Muscle layer of duodenum (tissue), 2 donors: ENCODE results near the gene PRKCQ.

ENCODE experiments used
- H3K27ac ChIP-seq: one replicate; pipeline ENCODE4 v1.7.0; 2013; ENCODE audit warnings: mild to moderate bottlenecking, low read length
- H3K27me3 ChIP-seq: one replicate; pipeline ENCODE4 v1.7.0; 2013; ENCODE audit warnings: low read depth, mild to moderate bottlenecking, control low read depth, low read length
- H3K36me3 ChIP-seq, 2 donors: one replicate each; pipeline ENCODE4 v1.7.0; 2013; ENCODE audit warnings: low read length in 2 of 2, control low read depth in 1 of 2, mild to moderate bottlenecking in 1 of 2; ENCODE audit not compliant: insufficient read depth in 2 of 2, control insufficient read depth in 1 of 2
- H3K4me1 ChIP-seq, 2 donors: one replicate each; pipeline ENCODE4 v1.7.0; 2013; ENCODE audit warnings: low read length in 2 of 2, mild to moderate bottlenecking in 2 of 2, control low read depth in 1 of 2, moderate library complexity in 1 of 2; ENCODE audit not compliant: insufficient read depth in 2 of 2, control insufficient read depth in 1 of 2
- H3K4me3 ChIP-seq, 2 donors: one replicate each; pipeline ENCODE4 v1.7.0; 2013; ENCODE audit warnings: low read length in 2 of 2, low read depth in 1 of 2, mild to moderate bottlenecking in 1 of 2
- H3K9me3 ChIP-seq, 2 donors: one replicate each; pipeline ENCODE4 v1.7.0; 2013; ENCODE audit warnings: low read length in 2 of 2, control low read depth in 1 of 2, mild to moderate bottlenecking in 1 of 2; ENCODE audit not compliant: control insufficient read depth in 1 of 2
- donor health status: healthy.

Gene PRKCQ

DNA sequence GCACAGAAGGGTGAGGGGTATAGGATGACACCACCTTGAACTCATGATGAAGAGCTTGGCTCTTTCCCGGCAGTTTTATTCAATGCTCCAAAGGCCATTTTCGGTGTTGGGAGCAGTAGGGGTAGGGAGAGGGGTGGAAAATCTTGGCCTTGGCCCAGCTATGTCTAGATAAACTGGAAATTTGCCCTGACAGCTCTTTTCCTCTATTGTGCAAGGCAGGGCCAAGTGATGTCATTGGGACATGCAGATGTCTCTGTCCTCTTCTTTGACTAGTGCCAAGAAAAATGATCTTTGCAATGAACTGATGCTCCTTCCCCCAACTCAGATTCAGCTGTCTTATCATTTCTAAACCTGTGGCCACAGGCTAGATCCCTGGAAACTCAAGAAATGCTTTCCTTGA is 27.7 kb upstream of the PRKCQ start:
- Histone ChIP-seq H3K27me3 (no peaks in the 10 kb centered on the region), H3K9me3 (no peaks in the 10 kb centered on the region), H3K4me1 (no peaks in the 10 kb centered on the region), H3K36me3 (no peaks in the 10 kb centered on the region), H3K4me3 (no peak overlapping the region), H3K27ac (no peak overlapping the region)

DNA sequence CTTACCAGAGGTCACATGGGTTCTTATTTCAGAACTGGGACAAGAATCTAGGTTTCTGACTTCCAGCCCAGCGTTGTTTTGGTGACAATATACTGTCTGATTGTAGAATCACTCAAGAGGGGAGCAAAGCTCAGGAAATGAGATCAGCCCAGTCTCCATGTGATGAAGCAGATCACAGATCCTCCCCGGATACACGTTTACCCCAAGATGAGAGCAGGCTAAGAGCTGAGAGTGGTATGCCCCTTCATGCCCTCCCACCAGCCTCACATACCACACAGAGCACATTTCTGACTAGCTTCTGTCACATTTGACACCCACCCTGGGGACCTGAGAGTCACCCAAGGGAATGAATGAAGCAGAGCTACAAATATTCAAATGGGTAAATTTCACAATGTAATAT is 27.1 kb upstream of the PRKCQ start:
- Histone ChIP-seq H3K27me3 (no peaks in the 10 kb centered on the region), H3K36me3 (no peaks in the 10 kb centered on the region), H3K4me3 (no peak overlapping the region), H3K4me1 (no peaks in the 10 kb centered on the region), H3K27ac (no peak overlapping the region), H3K9me3 (no peaks in the 10 kb centered on the region)

DNA sequence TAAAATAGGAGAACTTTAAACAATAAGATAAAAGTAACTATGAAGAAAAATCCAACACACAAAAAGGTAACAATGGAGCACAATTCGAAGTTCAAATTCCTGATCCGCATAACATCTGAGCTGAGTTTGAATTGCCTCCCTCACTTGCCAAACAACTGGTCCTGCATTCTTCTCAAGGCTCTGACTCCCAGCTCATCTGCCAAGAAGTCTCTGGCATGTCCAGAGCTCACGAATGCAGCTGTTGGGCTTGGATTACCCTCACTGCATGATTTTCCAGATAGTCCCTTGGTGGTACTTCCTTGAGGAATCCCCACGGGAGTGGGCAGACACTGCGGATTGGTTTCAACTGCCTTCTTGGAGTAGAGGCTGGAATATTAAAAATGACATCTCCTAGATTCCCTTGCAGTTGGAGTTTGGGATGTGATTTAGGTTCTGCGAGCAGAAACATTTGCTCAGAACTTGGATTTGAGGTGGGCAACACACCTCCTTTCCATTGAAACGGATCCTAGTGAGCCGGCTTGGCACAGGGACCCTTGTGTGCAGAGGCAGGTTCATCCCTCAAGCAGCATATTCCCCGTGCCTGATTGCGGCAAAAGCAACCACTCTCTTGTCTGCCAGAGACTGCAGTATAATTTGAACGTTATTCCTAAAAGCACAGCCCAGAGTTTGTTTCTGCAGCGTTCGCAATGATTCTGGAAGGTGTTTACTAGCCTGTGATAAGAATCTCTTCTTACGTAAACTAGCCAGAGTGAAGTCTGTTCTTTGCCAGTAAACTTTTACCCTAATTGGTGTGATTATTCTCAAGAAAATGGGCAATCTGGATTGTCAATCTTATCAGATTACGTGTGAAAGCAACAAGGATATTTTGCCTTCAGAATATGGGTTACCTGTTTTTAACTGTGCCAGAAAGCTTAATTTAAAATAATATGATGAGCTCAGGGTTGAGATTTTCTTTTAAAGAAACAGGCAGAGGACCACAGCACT is 23.4 kb upstream of the PRKCQ start:
- Histone ChIP-seq H3K4me1 (no peaks in the 10 kb centered on the region), H3K36me3 (no peaks in the 10 kb centered on the region), H3K27ac (no peak overlapping the region), H3K9me3 (no peaks in the 10 kb centered on the region), H3K4me3 (no peak overlapping the region), H3K27me3 (no peaks in the 10 kb centered on the region)

GRCh38 chr10:6602700-6603084 is 22.6 kb upstream of the PRKCQ start:
- Histone ChIP-seq H3K9me3 (no peaks in the 10 kb centered on the region), H3K36me3 (no peaks in the 10 kb centered on the region), H3K4me3 (no peak overlapping the region), H3K27me3 (no peaks in the 10 kb centered on the region), H3K4me1 (no peaks in the 10 kb centered on the region), H3K27ac (no peak overlapping the region)

DNA sequence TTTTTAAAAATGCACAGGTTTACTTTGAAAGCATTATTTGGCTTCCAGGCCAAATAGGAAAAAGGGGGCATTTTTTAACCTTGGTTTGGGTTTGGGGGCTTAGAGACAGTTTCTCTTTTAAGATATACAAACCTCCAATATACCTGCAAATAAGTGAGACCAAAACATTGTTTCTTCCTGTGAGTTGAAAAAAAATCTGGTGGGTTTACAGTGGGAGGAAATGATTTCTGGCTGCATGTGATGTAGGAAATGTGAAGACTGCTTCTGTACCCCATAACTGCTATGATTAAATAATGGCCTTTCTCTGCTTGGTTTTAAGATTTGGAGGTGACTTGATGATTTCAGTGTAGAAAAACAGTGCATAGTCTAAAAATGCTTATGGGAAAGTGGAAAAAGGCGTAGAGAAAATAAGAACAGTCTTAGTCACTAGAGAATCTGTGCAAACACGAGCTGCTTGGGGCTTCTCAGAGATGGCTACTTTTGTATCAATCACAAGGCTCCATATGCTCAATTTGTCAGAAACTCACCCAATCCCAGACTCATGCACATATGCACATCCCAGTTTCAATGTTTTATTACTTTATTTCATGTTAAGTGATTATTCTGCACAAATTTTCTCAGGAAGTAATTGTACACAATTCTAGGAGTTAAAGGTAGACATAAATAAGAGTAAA is 22.1 kb upstream of the PRKCQ start:
- Histone ChIP-seq H3K27ac (no peak overlapping the region), H3K4me3 (no peak overlapping the region), H3K36me3 (no peaks in the 10 kb centered on the region), H3K9me3 (no peaks in the 10 kb centered on the region), H3K27me3 (no peaks in the 10 kb centered on the region), H3K4me1 (no peaks in the 10 kb centered on the region)

GRCh38 chr10:6601246-6601805 is 21.2 kb upstream of the PRKCQ start:
- H3K4me1 ChIP-seq: no peaks in the 10 kb centered on the region
- H3K36me3 ChIP-seq: no peaks in the 10 kb centered on the region
- H3K9me3 ChIP-seq: no peaks in the 10 kb centered on the region
- H3K4me3 ChIP-seq: no peak overlapping the region
- H3K27me3 ChIP-seq: no peaks in the 10 kb centered on the region
- H3K27ac ChIP-seq: no peak overlapping the region

- Histone ChIP-seq H3K27ac (no peak overlapping the region), H3K27me3 (no peaks in the 10 kb centered on the region), H3K9me3 (no peaks in the 10 kb centered on the region), H3K36me3 (no peaks in the 10 kb centered on the region), H3K4me1 (no peaks in the 10 kb centered on the region), H3K4me3 (no peak overlapping the region)
Observed at GRCh38 chr10:6600224-6600987, 20.3 kb upstream of the PRKCQ start.

DNA sequence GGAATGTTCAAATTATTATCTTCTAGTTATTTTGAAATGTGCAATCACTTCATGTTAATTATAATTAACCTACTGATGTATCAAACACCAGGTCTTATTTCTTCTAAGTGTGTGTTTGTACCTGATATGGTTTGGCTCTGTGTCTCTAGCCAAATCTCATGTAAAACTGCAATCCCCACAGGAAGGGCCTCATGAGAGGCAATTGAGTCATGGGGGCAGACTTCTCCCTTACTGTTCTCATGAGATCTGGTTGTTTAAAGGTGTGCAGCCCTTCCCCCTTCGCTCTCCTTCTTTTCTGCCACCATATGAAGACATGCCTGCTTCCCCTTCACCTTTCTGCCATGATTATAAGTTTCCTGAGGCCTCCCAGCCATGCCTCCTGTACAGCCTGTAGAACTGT is 18.6 kb upstream of the PRKCQ start:
- Histone ChIP-seq H3K36me3 (no peaks in the 10 kb centered on the region), H3K4me3 (no peak overlapping the region), H3K9me3 (no peaks in the 10 kb centered on the region), H3K27me3 (no peaks in the 10 kb centered on the region), H3K4me1 (no peaks in the 10 kb centered on the region), H3K27ac (no peak overlapping the region)

GRCh38 chr10:6597478-6597877 is 17.4 kb upstream of the PRKCQ start:
- no peaks in the 10 kb centered on the region for H3K9me3 ChIP-seq
- H3K4me1 ChIP-seq: no peaks in the 10 kb centered on the region
- no peak overlapping the region for H3K4me3 ChIP-seq
- H3K36me3 ChIP-seq: no peaks in the 10 kb centered on the region
- H3K27me3 ChIP-seq: no peaks in the 10 kb centered on the region
- H3K27ac ChIP-seq: no peak overlapping the region

DNA sequence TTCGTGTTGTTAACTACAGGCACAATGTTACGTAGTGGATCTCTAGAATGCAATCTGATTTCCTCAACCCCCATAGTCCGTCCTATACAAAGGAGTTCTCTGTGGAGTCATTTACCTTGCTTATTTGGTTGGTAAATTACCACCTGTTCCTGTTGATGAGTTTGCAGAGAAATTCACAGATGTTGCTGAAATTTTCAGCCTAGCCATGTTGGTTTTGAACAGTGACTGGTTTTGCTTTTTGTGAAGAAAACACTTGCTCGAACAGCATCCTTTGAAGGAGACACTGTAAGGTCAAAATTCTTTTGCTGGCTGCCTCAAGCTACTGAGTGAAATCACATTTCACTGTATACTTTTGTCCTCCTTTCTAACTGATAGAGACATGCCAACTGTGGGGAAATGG is 15.4 kb upstream of the PRKCQ start:
- H3K4me3 ChIP-seq: no peak overlapping the region
- H3K27ac ChIP-seq: no peak overlapping the region
- H3K4me1 ChIP-seq: no peaks in the 10 kb centered on the region
- no peaks in the 10 kb centered on the region for H3K36me3 ChIP-seq
- H3K27me3 ChIP-seq: no peaks in the 10 kb centered on the region
- H3K9me3 ChIP-seq: no peaks in the 10 kb centered on the region

DNA sequence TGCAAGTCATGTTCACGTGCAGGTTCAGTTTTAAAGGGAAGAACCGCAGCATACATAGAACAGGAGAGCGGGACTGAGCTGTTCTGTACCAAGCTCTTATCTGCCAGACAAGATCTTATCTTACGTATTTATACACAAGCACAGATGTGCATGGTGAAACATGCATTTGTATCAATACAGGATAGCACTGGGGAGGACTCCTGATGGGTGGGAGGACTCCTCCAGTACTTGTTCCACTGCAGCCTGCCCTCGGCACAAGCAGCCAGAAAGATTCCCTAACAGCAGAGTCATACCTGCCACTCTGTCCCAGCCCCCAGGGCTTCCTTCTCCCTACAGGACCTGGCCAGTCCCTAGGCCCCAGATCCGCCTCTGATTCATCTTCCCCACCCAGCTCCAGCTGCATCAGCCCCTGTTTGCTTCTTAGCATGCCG is 13.2 kb upstream of the PRKCQ start:
- no peaks in the 10 kb centered on the region for H3K4me1 ChIP-seq

More for the DNA sequence above, 13.2 kb upstream of the PRKCQ start:
- H3K36me3 ChIP-seq: no peaks in the 10 kb centered on the region
- H3K27ac ChIP-seq: no peak overlapping the region
- H3K9me3 ChIP-seq: no peaks in the 10 kb centered on the region
- H3K4me3 ChIP-seq: no peak overlapping the region
- H3K27me3 ChIP-seq: no peaks in the 10 kb centered on the region
